ENCODE results near the gene ARPC1A.

ARPC1A gene

GRCh38 chr7:99390941-99391602 lies 65.4 kb downstream of the ARPC1A start:
- peak; percentile 21 for DNase-seq

- DNase-seq: no peak
Observed at GRCh38 chr7:99392046-99392445, 66.3 kb downstream of the ARPC1A start.

- DNase-seq: peak; percentile 87
Observed at GRCh38 chr7:99392659-99393354, 67.1 kb downstream of the ARPC1A start.

GRCh38 chr7:99393355-99394187 lies 67.9 kb downstream of the ARPC1A start:
- peak; percentile 80 for DNase-seq

GRCh38 chr7:99394188-99394502 lies 68.4 kb downstream of the ARPC1A start:
- DNase-seq: no peak

GRCh38 chr7:99395616-99396327 lies 70.1 kb downstream of the ARPC1A start:
- no peak for DNase-seq

- DNase-seq: no peak
Observed at GRCh38 chr7:99396418-99397296, 71.0 kb downstream of the ARPC1A start.

GRCh38 chr7:99397297-99397983 lies 71.7 kb downstream of the ARPC1A start:
- no peak for DNase-seq

- no peak for DNase-seq
Observed at GRCh38 chr7:99398891-99399445, 73.3 kb downstream of the ARPC1A start.

GRCh38 chr7:99399597-99399996 lies 73.9 kb downstream of the ARPC1A start:
- no peak for DNase-seq

- no peak for DNase-seq
Observed at GRCh38 chr7:99402854-99403253, 77.2 kb downstream of the ARPC1A start.

GRCh38 chr7:99403764-99404163 lies 78.1 kb downstream of the ARPC1A start:
- DNase-seq: no peak

GRCh38 chr7:99404235-99404976 lies 78.7 kb downstream of the ARPC1A start:
- no peak for DNase-seq

- no peak for DNase-seq
Observed at GRCh38 chr7:99404977-99405320, 79.3 kb downstream of the ARPC1A start.

- no peak for DNase-seq
Observed at GRCh38 chr7:99406557-99406956, 80.9 kb downstream of the ARPC1A start.

GRCh38 chr7:99407872-99408378 lies 82.2 kb downstream of the ARPC1A start:
- DNase-seq: no peak

GRCh38 chr7:99408379-99409191 lies 82.9 kb downstream of the ARPC1A start, which contains the start of the genes BUD31 and PDAP1:
Gene BUD31 (plus strand): TSS chr7:99408969. CDS start chr7:99411093, 2,124 bp downstream.
Gene PDAP1 (minus strand): TSS chr7:99408597. CDS start chr7:99408548, 49 bp downstream.
- peak; percentile 99 for DNase-seq

- DNase-seq: no peak
Observed at GRCh38 chr7:99409192-99409572, 83.5 kb downstream of the ARPC1A start.

GRCh38 chr7:99409806-99410205 lies 84.1 kb downstream of the ARPC1A start:
- no peak for DNase-seq
